ENCODE measurements around the gene MACO1.
A peak's percentile ranks its signal among the peaks of the same experiment; 100 is the strongest.

The MACO1 gene

DNA sequence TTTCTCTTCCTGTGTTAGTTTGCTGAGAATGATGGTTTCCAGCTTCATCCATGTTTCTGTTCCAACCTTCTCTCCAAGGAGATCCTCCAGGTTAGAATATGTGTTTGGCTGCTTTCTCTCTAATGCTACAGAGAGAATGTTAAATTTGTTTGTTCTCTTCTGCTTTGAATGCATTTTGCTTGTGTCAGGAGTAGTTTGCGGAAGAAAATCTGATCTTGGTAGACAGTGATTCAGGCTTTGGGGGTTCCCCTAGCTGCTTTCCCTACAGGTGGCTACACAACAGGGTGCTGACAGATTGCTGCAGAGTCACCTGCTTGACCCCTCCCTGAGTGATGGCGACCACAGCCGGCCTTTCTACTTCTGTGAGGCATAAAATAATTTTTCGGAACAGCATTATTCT, 41.8 kb downstream of the MACO1 start:
- H3K9me3 ChIP-seq (replicated peaks; ENCODE audit: insufficient read depth, low read length): no peaks in the 10 kb centered on the region
- no peak overlapping the region for H2AFZ ChIP-seq (ENCODE audit: low read length)
- H3F3A ChIP-seq (ENCODE audit: insufficient read depth, low read length): peaks cover 18% of the 10 kb centered on the region
- peak; percentile 80 for DNase-seq
- no peak overlapping the region for H3K4me3 ChIP-seq (ENCODE audit: low read length)
- no peaks in the 10 kb centered on the region for H3K9me2 ChIP-seq (replicated peaks; ENCODE audit: insufficient read depth, low read length)
- H3K27ac ChIP-seq (ENCODE audit: low read length): no peak overlapping the region
- peak overlapping the region; percentile 59; the same call in 1 of the 2 replicates for H3K4me2 ChIP-seq (ENCODE audit: low read depth, low read length)
- no peak overlapping the region for H3K9ac ChIP-seq (ENCODE audit: low read length)
- no peaks in the 10 kb centered on the region for H3K36me3 ChIP-seq (replicated peaks; ENCODE audit: insufficient read depth, low read length)
- peaks cover 21% of the 10 kb centered on the region for H3K79me2 ChIP-seq (ENCODE audit: low read length)
- TF ChIP-seq, protein P1, sequence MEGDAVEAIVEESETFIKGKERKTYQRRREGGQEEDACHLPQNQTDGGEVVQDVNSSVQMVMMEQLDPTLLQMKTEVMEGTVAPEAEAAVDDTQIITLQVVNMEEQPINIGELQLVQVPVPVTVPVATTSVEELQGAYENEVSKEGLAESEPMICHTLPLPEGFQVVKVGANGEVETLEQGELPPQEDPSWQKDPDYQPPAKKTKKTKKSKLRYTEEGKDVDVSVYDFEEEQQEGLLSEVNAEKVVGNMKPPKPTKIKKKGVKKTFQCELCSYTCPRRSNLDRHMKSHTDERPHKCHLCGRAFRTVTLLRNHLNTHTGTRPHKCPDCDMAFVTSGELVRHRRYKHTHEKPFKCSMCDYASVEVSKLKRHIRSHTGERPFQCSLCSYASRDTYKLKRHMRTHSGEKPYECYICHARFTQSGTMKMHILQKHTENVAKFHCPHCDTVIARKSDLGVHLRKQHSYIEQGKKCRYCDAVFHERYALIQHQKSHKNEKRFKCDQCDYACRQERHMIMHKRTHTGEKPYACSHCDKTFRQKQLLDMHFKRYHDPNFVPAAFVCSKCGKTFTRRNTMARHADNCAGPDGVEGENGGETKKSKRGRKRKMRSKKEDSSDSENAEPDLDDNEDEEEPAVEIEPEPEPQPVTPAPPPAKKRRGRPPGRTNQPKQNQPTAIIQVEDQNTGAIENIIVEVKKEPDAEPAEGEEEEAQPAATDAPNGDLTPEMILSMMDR (IDR thresholded peaks at IDR 0.05; ENCODE audit: low read length): no peak
- TF ChIP-seq EZH2 (optimal IDR thresholded peaks at IDR 0.05; ENCODE audit: low read depth, low read length) (no peak), EZH2phosphoT487 (IDR thresholded peaks at IDR 0.05; ENCODE audit: low read length) (no peak)
- H4K20me1 ChIP-seq (ENCODE audit: insufficient read depth, low read length): no peaks in the 10 kb centered on the region
- no peaks in the 10 kb centered on the region for H3K27me3 ChIP-seq (replicated peaks; ENCODE audit: insufficient read depth, low read length)
- H3K4me1 ChIP-seq (ENCODE audit: low read length): peaks cover 26% of the 10 kb centered on the region

DNA sequence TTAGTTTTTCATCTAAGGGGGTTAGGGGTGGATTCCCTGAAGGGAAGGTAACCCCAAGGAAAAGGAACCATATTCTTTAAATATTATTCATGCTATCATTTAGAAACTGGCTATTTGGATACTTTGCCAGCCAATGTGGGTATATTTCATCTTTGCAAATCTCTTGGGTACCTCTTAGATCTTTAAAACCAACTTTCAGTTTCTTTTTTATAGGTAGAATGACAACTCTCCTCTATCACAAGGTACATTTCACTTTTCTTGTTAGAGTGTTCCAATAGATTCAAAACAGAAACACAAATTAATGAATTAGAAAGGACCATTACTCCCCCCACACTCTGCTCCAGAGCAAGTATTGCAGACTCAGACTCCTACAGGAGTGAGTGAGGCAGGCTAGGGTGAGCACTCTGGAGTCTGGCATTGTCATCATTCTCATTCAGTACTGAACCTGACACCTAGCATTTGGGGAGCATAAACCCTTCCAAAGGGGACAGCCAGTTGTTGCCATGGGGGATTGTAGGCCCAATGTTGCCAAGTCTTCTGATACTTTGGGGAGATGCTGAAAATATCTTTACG, 43.0 kb downstream of the MACO1 start:
- Histone ChIP-seq H3K9me2 (replicated peaks; ENCODE audit: insufficient read depth, low read length) (no peaks in the 10 kb centered on the region), H3K27ac (ENCODE audit: low read length) (peak overlapping the region; percentile 9; the same call in 1 of the 2 replicates), H4K20me1 (ENCODE audit: insufficient read depth, low read length) (no peaks in the 10 kb centered on the region), H3F3A (ENCODE audit: insufficient read depth, low read length) (peaks cover 18% of the 10 kb centered on the region), H3K9ac (ENCODE audit: low read length) (no peak overlapping the region), H3K36me3 (replicated peaks; ENCODE audit: insufficient read depth, low read length) (no peaks in the 10 kb centered on the region), H3K4me2 (ENCODE audit: low read depth, low read length) (peak overlapping the region; percentile 59), H3K9me3 (replicated peaks; ENCODE audit: insufficient read depth, low read length) (no peaks in the 10 kb centered on the region), H3K4me3 (ENCODE audit: low read length) (peak overlapping the region; percentile 23), H3K4me1 (ENCODE audit: low read length) (peaks cover 19% of the 10 kb centered on the region), H3K79me2 (ENCODE audit: low read length) (peaks cover 14% of the 10 kb centered on the region), H3K27me3 (replicated peaks; ENCODE audit: insufficient read depth, low read length) (no peaks in the 10 kb centered on the region), H2AFZ (ENCODE audit: low read length) (no peak overlapping the region)
- DNase-seq: peak; percentile 66
- TF ChIP-seq EZH2 (optimal IDR thresholded peaks at IDR 0.05; ENCODE audit: low read depth, low read length) (no peak), EZH2phosphoT487 (IDR thresholded peaks at IDR 0.05; ENCODE audit: low read length) (no peak)
- TF ChIP-seq, protein P1 (IDR thresholded peaks at IDR 0.05; ENCODE audit: low read length): no peak

DNA sequence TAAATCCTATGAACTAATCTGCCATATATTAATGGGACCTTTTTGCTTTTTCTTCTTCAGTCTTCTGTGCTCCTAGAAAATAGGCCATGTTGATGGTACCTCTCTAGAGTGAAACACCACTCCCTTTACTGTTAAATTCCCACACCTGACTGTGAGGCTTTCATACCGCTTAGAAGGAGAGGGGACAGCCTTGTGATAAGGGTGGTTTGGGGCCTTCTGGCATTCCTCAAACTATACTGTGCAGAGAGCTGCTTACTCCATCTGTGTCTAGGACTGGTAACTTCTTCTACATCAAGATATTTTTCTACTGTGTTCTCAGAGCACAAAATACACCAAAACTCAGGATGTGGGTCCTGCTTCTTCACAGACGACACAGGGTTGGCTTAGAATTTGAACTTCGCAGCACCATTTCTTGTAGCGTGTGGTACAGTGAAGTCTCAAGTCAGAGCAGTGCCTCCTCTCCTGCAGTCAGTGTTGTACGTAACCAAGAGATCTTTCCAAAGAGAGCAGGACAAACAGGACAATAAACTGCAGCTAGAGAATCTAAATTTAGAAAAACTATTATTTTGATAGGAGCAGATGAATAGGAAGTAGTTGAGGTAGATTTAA, 43.8 kb downstream of the MACO1 start:
- H3K79me2 ChIP-seq (ENCODE audit: low read length): peaks cover 12% of the 10 kb centered on the region
- H3F3A ChIP-seq (ENCODE audit: insufficient read depth, low read length): peaks cover 18% of the 10 kb centered on the region
- no peaks in the 10 kb centered on the region for H3K9me3 ChIP-seq (replicated peaks; ENCODE audit: insufficient read depth, low read length)
- H3K27me3 ChIP-seq (replicated peaks; ENCODE audit: insufficient read depth, low read length): no peaks in the 10 kb centered on the region
- no peak overlapping the region for H3K27ac ChIP-seq (ENCODE audit: low read length)
- H3K9ac ChIP-seq (ENCODE audit: low read length): no peak overlapping the region
- peaks cover 19% of the 10 kb centered on the region for H3K4me1 ChIP-seq (ENCODE audit: low read length)
- no peak overlapping the region for H2AFZ ChIP-seq (ENCODE audit: low read length)
- DNase-seq: no peak
- H4K20me1 ChIP-seq (ENCODE audit: insufficient read depth, low read length): no peaks in the 10 kb centered on the region
- TF ChIP-seq EZH2 (optimal IDR thresholded peaks at IDR 0.05; ENCODE audit: low read depth, low read length) (no peak), EZH2phosphoT487 (IDR thresholded peaks at IDR 0.05; ENCODE audit: low read length) (no peak)
- TF ChIP-seq, protein P1 (IDR thresholded peaks at IDR 0.05; ENCODE audit: low read length): no peak
- peak overlapping the region; percentile 59; the same call in 1 of the 2 replicates for H3K4me2 ChIP-seq (ENCODE audit: low read depth, low read length)
- H3K9me2 ChIP-seq (replicated peaks; ENCODE audit: insufficient read depth, low read length): no peaks in the 10 kb centered on the region
- H3K4me3 ChIP-seq (ENCODE audit: low read length): no peak overlapping the region
- H3K36me3 ChIP-seq (replicated peaks; ENCODE audit: insufficient read depth, low read length): no peaks in the 10 kb centered on the region

All from MM.1S (cell line).